HepG2 (cell line): ENCODE results near the gene RHOXF2. TPM values are rescaled to one million over a fixed set of nuclear protein-coding genes. Genes with fewer than 3 reads are reported as not detected.

ENCODE experiments used
- polyA plus RNA-seq, 8 experiments: library from polyadenylated mRNA; depleted of rRNA in 3 of 8; stranded (reverse) in 7 of 8; unstranded in 1 of 8; fragments of >200 nt; fragmentation: Illumina TruSeq in 4 of 8; extraction: Trizol in 4 of 8; gene quantifications; 2 replicates each; pipeline versions ENCODE4 v1.2.1 to v1.2.3, GENCODE V29; 2011 to 2016; ENCODE audit warnings: low read depth in 4 of 8, missing spikeins in 1 of 8, mixed read lengths in 1 of 8; ENCODE audit not compliant: insufficient read depth in 1 of 8
- total RNA-seq, 5 experiments: library from RNA; depleted of rRNA; stranded (reverse); fragments of >200 nt; fragmentation: Illumina TruSeq; extraction: Trizol; gene quantifications; 2 replicates each; pipeline ENCODE4 v1.2.3, GENCODE V29; 2016; ENCODE audit warnings: low read depth in 1 of 5

RHOXF2 gene
- total and polyA plus RNA-seq, 2 of the 13 experiments (the other 11 are each of a cell fraction or from before 2014, with no cell fraction given), result not detected

Other genes with a start within 250 kb of the RHOXF2 start
- 6.1 and 9.0 TPM in 2 replicates for gene NKAP, start 214.9 kb upstream of the RHOXF2 start, total RNA-seq (2016; rRNA removed; fragmentation: Illumina TruSeq; extraction: Trizol)
- 3.3 and 3.6 TPM in 2 replicates for gene NKAP, start 214.9 kb upstream of the RHOXF2 start, polyA plus RNA-seq (2011; rRNA removed)
- not detected in 2 replicates for gene RHOXF2B, start 80.9 kb upstream of the RHOXF2 start, total RNA-seq (2016; rRNA removed; fragmentation: Illumina TruSeq; extraction: Trizol)
- not detected in 2 replicates for gene RHOXF2B, start 80.9 kb upstream of the RHOXF2 start, polyA plus RNA-seq (2011; rRNA removed)
- gene RHOXF1, start 42.7 kb upstream of the RHOXF2 start, total RNA-seq (2016; rRNA removed; fragmentation: Illumina TruSeq; extraction: Trizol), result not detected in 2 replicates
- not detected in 2 replicates for gene RHOXF1, start 42.7 kb upstream of the RHOXF2 start, polyA plus RNA-seq (2011; rRNA removed)
- gene ZBTB33, start 92.2 kb downstream of the RHOXF2 start, total RNA-seq (2016; rRNA removed; fragmentation: Illumina TruSeq; extraction: Trizol), result 20.2 and 36.2 TPM in 2 replicates
- gene ZBTB33, start 92.2 kb downstream of the RHOXF2 start, polyA plus RNA-seq (2011; rRNA removed), result 5.7 and 6.5 TPM in 2 replicates
- 0.40 and 0.56 TPM in 2 replicates for gene TMEM255A, start 152.8 kb downstream of the RHOXF2 start, total RNA-seq (2016; rRNA removed; fragmentation: Illumina TruSeq; extraction: Trizol)
- 0.13 TPM in 2 replicates for gene TMEM255A, start 152.8 kb downstream of the RHOXF2 start, polyA plus RNA-seq (2011; rRNA removed)
- not detected in 2 replicates for gene ATP1B4, start 203.5 kb downstream of the RHOXF2 start, total RNA-seq (2016; rRNA removed; fragmentation: Illumina TruSeq; extraction: Trizol)
- gene ATP1B4, start 203.5 kb downstream of the RHOXF2 start, polyA plus RNA-seq (2011; rRNA removed), result not detected in 2 replicates